Stimulated activated CD4-positive, alpha-beta T cell treated with anti-CD3 and anti-CD28 coated beads, TNF-alpha, amount 100 ng/mL, for 1 hour (primary cell): Measurements from ENCODE around the gene MYL6B.
A peak's percentile ranks its signal among the peaks of the same experiment; 100 is the strongest.
"Not testable (repeated sequence)": the region's sequence is repeated elsewhere in the genome, so short reads cannot be mapped to it uniquely, and the experiment has no call there.

Experiments used
- DNase-seq, 3 donors: peaks; one replicate each; pipeline ENCODE4 v3.0.0-alpha.2; 2020; ENCODE audit warnings: low read depth in 3 of 3, low spot score in 1 of 3

The MYL6B gene

DNA sequence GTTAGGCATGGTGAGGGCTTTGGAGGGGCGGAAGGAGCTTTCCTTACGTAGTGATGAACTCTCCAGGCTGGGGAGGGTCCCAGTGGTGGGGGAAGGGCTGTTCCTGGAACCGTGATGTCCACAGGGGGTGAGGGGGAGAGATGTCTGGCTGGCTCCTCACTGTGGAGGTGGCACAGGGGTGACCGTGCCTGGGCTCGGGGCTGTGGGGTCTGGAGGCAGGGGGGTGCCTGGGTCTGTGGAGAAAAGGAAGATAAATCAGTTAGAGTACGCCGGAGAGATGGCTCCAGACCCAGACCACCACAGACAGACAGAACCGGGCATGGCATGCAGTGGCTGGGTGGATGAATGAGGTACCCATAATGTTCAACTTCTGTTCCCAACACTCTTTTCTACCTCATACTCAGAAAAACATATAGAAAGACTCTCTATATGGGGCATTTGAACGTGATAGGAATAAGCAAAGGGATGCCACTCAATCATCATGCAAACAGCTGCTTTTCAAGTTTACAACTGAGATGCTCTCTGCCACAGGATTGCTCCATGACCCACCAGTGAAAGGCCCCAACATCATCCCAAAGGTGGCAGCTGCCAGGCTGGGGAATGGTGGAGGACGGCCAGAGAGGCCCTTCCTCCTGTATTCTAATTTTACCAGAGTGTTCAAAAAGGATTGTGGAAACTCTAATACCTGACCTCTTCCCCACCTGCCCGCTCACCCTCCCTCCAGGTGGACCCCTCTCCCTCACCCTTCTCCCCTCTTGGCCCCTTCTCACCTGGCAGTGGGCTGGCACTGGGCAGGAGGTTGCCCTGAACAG, 11.4 kb downstream of the MYL6B start:
- DNase-seq: no peak

DNA sequence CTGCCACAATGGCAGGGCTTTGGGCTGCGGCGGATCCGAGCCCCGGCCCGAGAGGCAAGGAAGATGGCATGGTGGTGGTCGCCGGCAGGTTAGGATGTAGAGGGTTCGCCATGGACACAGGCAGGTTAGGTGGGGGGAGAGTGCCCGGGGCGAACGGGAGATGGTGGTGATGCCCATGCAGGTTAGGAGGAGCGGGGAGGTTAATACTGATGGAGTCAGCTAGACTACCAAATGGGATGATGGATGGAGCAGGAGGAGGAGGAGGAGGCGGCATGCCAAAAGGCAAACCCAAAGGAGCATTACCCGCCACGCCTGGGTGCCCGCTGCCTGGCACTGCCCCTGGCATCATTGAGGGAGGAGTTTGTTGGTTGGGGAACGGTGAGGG, 11.9 kb downstream of the MYL6B start:
- no peak for DNase-seq

DNA sequence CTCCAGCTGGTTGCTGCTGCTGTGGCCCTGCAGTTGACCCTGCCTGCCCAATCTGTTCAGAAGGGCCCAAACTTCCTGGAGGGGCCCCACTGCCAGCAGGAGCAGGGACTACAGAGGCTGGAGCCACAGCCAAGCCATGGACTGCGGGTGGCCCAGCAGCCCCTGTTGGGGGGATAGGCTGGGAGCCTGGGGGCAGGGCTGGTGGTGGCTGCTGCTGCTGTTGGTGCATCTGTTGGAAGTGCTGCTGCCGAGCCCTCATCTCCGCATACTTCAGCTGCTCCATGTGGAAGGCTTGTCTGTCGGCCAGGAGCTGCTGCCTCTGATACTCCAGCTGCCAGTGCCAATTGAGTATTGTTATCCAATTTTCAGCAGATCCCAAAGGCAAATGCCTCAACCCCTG, 13.0 kb downstream of the MYL6B start:
- DNase-seq: no peak

DNA sequence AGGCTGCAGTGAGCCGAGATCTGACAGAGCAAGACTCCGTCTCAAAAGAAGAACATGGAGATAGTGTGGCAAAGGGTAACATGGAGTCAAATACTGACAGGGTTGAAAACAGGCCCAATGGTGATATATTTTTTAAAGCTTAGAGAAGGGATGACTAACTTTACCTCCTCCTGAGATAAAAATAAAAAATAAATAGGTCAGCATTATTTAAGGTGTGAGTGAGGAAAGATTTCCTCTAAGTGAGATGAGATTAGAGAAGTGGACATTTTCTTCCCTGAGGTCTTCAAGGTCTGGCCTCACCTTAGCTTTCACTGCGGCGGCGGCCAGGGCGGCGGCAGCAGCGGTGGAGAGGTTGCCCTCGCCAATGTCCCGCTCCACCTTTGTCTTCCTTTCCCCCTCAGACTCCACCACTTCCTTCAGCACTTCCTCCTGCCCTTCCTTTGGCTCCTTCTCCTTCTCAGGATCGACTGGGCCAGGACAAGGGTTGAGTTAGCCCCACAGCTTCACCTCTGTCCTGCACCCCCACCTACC, 16.9 kb downstream of the MYL6B start:
- DNase-seq: no peak

DNA sequence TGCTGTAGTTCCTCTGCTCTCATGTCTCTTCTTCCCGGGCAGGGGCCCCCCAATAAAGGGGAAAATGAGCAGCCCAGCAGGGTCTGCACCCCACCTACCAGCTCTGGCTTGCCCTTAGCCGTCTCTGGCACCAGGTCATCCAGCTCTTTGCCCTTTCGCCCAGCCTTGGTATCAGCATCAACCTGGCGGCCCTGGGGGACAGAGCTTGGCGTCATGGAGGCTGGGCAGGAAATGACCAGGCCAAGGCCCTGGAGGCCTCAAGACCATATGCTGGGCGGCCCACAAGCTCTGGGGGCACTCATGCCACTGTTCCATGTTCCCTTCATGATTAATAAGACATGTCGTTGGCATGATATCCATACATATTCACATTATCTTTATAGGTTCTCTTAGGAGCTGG, 20.5 kb downstream of the MYL6B start:
- no peak for DNase-seq

DNA sequence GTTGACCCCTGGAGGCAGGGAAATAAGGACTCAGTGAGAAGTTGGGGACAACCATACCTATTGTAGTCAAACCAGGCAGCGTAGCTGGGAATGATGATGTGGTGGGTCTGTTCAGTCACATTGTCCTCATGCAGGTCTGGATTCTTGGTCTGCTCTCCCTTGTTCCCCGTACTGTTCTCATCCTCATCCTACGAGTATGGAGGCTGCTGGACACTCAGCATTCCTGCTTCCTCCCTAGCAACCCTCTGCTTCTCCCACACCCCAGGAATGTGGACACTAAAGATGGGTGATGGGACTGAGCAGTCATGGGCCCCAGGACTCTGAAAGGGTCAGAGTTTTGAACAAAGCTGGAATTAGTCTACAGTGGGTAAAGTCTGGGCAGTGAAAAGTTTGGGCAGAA, 26.0 kb downstream of the MYL6B start:
- no peak for DNase-seq

DNA sequence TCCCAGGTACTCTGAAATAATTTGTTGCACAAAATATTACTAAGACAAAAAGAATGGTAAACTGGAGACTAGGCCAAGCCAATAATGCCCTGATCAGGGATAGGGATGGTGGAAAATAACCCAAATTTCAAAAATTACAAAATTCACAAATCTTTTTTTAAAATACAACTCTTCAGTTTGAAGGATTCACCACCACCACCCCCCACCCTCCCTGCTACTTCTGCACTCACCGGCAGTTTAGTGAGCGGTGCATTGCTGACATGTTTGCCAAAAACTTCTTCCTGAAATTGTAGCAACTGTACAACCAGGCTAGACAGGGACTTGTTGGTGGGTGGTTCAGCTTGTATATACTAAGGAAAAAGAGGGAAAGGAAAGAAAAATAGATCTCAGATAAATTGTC, 34.6 kb downstream of the MYL6B start:
- no peak for DNase-seq

DNA sequence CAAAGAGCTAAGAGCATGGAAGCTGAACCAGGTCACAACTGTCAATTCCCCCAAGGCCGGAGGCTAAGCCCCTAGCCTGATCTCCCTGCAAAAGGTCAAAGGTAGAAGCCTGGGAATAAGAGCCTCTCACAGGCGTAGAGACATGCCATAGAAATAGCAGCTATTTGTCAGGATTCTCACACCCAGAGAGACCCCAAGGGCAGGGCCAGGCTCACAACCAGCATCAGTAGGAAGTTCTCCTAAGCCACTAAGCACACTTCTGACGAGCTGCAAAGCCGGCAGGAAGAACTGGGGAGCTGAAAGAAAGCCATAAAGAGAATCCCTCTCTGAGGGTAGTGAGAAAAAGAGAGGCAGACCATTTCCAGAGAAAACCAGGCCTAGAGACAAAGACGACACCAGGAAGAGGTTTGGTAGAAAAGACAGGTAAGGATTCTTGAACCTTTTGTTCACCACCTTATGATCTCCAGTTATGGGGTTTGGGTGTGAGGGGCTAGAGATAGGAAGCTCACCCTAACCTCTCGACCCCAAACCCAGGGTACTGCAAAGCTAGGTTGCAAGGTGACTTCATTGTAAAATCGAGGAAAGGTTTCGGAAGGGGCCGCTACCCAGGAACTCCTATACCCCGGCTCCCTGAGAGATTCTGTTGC, 35.9 kb downstream of the MYL6B start:
- no peak for DNase-seq

DNA sequence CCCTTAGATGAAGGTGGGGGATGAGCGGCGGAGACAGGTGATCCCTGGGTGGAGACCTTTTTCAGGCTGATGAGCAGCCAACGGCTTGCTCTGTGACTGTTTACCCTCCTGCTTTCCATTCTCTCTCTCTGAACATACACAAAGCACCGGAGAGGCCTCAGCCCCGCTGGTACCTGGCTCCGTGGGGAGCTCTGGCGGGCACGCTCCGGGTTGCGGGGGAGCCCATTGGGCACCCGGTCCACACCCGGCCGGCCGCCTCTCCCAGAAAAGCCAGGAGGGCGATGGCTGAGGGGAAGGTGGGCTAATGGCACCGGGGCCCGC, 36.4 kb downstream of the MYL6B start:
- peak in 1 of 3 donors; percentile 11 for DNase-seq

DNA sequence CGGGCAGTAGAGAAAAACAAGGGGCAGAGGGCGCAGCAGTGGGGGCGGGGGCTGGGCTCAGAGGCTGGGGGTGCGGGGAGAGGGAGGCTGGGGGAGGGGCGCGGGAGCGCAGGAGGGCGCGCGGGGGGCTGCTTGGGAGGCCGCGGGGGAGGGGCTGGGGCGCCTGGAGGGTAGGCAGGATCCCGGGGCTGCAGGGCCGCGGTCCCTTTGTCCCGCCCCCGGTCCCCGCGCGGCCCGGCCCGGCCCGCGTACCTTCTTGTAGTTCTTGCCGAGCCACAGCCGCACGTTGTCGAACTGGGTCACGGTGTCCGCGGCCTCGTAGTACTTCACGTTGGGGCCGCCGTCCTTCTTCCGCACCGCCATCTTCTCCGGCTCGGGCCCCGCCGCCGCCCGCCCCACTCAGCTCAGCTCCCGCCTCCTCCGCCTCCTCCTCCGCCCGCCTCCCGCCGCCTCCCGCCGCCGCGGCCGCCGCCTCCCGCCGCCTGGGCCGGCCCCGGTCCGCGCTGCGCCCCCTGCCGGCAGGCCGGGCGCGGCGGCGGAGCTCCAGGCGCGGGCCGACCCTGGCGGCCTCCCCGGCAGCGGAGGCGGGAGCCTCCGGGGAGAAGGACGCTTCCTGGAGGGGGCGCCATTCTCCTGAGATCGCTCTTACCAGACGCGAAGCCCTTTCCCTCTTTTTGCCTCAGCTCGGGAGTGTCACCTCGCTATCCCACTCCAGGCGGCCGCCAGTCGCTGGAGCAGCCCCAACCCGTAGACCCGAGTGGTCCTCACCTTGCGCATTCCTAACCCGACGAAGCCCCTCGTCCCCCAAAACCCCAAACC, 36.9 kb downstream of the MYL6B start, which contains the start of gene SMARCC2:
SMARCC2 (minus strand) TSS at position 385 of the 819 bp plus-strand sequence; CDS start at position 363, 22 bp downstream.
- peak; percentile 64 to 73 (median 73) for DNase-seq

DNA sequence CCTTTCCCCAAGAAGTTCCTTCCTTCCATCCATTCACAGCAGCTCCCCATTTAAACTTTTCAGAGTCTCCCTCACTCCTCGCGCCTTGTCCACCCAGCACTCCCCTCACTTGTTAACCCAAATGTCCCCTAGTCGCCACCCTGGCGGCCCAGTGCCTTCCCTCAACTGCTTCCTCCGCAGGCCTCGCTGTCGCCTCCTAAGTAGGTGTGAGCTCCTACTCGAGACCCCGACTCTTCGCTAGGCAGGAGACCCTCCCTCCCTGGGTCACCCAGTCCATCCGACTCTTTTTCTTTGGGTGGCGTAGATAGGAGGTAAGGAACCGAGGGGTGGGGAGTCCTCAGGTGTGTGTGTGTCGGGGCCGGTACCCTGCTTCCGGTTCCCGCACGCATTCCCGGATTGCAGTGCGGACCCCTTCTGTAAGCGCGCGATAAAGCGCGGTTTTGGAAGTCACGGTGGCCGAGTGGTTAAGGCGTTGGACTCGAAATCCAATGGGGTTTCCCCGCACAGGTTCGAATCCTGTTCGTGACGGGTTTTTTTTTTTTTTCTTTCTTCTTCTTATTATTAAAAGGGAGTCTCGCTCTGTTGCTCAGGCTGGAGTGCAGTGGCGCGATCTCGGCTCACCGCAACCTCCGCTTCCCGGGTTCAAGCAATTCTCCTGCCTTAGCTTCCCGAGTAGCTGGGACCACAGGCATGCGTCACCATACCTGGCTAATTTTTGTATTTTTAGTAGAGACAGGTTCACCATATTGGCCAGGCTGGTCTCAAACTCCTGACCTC, 37.7 kb downstream of the MYL6B start:
- DNase-seq: peak; percentile 25 to 90 (median 45)

DNA sequence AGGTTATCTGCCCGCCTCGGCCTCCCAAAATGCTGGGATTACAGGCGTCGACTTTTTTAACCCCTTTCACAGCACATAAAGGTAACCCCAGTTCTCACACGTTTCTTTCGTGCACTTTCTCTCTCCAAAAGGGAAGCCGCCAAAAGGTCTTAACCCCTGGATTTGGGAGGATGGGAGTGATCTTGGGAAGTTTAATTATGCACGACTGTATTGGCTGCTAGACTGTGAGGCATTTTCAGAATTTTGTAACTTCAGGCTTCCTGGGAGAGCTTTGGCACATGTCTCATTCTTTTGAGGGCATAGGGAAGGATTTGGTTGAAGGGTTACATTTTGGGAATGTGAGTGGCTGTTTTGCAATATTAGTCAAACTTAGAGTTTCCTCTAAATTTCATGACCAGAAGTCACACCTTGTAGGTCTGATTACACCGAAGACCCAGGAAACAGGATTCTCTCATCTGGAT, 38.3 kb downstream of the MYL6B start:
- no peak for DNase-seq

DNA sequence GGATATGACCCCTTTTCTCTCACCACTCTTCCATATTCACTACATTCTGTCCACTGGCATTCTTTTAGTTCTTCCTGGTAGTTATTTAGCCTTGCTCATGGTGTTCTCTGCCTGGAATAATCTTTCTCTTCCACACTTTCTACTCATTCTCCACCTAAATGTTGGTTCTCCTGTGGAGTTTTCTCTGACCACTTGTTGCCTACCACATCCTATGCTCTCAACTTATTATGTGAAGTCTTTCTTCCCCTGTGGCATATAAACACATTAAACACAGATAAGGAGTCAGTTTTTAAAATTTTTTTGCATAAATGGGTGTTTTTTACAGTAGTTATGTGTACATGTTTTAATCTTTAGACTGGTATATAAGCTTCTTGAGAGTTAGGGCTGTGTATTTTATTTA, 40.2 kb downstream of the MYL6B start:
- no peak for DNase-seq

DNA sequence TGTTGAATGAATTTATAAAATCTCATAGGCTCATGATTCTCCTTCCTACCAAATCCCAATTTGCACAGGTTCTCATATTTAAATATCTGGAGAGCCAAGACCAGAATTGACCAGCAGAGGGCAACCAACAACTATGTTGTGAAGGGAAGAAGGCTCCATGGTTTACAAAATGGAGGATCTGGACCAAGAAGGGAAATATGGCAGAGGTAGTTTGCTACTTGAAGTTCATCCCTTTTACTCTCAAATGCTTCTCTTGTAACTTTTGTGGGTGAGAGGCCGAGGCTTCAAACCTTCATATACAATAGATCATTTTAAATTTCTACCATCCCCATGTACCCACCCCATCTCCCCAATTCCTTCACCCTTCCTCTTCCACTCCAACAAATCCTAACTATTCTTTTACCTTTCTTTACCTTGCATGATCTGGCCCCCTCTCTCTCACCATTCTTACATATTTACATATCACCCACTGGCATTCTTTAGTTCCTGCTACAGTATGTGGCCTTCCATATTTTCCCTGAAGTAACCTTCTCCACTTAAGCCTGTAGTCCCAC, 40.7 kb downstream of the MYL6B start:
- peak; percentile 34 to 39 (median 35) for DNase-seq

DNA sequence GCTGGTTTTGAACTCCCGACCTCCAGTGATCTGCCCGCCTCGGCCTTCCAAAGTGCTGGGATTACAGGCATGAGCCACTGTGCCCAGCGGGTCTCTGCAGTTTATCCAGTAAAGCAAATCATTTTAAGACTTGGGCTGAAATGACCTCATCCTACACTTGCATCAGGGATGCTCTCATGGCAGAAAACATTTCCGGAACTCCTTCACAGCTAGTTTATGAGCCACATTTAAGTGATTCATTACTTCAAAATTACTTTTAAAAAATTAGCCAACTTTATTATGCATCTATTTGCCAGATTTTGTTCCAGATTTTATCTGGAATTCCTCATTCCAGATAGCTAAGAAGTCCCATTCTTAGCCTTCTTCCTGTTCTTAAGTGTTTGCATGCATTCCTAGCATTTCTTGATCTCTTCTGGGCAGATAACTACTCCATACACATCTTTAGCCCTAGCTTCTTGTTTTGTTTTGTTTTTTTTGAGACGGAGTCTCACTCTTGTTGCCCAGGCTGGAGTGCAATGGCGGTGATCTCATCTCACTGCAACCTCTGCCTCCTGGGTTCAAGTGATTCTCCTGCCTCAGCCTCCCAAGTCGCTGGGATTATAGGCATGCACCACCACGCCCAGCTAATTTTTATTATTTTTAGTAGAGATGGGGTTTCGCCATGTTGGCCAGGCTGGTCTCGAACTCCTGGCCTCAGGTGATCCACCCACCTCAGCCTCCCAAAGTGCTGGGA, 44.6 kb downstream of the MYL6B start:
- not testable (repeated sequence) for DNase-seq

DNA sequence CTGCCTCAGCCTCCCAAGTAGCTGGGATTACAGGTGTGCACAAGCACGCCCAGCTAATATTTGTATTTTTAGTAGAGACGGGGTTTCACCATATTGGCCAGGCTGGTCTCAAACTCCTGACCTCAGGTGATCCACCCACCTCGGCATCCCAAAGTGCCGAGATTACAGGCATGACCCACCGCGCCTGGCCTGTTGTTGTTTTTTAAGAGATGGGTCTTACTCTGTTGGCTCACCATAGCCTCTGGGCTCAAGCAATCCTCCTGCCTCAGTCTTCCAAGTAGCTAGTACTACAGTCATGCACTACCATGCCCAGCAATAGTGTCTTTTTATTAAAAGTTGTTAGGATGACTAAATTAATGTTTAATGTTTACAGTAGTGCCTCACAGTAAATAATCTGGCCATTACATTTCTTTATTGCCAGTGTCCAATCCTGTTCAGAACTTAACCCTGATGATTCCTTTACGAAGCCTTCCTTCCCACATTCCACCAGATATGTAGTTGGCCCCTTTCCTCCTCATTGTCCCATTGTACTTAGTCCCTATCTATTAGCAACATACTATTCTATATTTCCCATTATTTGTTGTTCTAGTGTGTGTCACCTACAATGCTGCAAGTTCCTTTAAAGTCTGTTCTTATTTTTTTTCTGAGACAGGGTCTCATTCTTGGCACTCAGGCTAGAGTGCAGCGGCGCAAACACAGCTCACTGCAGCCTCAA, 45.7 kb downstream of the MYL6B start:
- DNase-seq: no peak

DNA sequence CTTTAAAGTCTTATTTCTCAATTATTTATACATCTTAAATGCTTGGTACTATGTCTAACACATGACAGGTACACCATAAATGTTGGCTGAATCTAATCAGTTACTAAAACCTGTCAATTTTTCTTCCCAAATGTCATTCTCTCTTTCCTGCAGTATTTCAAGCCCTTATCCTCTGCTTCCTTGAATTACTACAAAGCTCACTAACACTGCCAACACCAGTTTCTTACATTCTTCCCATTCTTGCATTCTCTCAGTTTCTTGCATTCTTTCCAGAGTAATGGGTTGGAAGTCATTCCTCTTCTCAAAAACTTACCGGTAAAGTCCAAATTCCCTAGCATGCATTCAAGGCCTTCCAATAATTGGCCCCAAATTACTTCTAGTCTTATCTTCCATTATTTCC, 46.4 kb downstream of the MYL6B start:
- DNase-seq: no peak

DNA sequence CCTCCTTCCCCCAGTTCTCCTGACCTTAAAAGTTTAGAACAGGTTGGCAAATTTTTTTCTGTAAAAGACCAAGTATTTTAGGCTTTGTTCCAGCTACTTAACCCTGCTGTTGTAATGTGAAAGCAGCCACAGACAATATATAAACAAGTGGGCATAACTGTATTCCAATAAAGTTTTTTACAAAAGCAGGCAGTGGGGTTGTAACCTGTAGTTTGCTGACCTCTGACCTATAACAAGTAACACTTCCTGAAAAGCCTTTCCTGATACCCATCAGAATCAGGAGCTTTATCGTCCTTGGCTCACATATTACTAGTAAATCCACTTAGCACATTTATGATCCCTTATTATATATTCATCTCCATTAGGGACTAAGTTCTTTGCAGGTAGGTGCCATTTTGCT, 50.0 kb downstream of the MYL6B start:
- DNase-seq: no peak

DNA sequence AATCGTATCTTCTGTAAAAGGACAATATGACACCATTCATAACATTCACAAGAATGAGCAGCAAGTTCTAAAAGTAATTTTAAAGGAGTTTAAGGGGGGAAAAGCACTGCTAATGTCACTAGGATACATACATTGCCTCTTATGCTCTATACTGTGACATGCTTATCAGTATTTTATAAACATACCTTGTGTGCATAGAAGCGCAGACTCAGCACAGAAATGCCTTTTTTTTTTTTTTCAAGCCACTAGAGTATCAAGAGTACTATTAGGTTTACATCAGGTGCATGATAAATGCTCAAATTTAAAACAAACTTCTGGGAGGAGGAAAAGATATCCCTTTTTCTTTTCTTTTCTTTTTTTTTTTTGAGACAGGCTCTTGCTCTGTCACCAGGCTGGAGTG, 50.5 kb downstream of the MYL6B start:
- DNase-seq: no peak
